ENCODE results near the gene TMEM130.

The TMEM130 gene, protein sequence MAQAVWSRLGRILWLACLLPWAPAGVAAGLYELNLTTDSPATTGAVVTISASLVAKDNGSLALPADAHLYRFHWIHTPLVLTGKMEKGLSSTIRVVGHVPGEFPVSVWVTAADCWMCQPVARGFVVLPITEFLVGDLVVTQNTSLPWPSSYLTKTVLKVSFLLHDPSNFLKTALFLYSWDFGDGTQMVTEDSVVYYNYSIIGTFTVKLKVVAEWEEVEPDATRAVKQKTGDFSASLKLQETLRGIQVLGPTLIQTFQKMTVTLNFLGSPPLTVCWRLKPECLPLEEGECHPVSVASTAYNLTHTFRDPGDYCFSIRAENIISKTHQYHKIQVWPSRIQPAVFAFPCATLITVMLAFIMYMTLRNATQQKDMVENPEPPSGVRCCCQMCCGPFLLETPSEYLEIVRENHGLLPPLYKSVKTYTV

DNA sequence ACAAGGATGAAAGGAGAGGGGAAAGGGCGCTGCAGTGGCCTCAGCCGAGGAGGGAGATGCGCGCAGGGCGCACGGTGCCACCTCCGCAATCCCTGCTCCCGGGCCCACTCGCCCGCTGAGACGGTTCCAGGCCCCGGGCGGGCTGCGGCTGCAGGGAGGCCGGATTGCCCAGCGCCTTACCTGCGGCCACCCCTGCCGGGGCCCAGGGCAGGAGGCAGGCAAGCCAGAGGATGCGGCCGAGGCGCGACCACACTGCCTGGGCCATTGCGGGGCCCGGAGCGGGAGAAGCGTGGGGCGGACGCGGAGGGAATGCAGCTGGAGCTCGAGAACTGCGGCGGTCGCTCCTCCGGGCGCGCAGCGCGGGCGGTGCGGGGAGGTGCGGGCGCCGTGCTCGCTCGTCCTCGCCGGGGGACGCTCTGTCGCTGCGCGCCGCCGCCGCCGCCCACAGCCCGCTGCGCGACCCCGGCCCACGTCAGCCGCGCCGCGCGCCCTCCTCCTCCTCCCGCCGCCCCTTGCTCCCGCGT lies at the start of gene TMEM130:
TMEM130 (minus strand) TSS at position 418 of the 524 bp plus-strand sequence; CDS start at position 265, 153 bp downstream.
- no peak for DNase-seq

DNA sequence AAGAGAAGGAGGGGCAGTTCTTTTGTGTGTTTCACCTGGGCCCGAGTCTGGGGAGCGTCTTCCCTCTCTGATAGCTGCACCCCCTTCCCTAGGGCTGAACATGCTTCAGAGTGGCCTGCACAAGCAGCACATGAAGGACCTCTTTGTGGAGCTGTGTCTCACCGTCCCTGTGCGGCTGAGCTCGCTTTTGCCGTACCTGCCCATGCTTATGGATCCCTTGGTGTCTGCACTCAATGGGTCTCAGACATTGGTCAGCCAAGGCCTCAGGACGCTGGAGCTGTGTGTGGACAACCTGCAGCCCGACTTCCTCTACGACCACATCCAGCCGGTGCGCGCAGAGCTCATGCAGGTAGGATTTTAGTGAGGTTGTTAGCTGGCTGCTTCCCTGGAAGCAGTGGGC lies 47.5 kb upstream of the TMEM130 start:
- DNase-seq: no peak

DNA sequence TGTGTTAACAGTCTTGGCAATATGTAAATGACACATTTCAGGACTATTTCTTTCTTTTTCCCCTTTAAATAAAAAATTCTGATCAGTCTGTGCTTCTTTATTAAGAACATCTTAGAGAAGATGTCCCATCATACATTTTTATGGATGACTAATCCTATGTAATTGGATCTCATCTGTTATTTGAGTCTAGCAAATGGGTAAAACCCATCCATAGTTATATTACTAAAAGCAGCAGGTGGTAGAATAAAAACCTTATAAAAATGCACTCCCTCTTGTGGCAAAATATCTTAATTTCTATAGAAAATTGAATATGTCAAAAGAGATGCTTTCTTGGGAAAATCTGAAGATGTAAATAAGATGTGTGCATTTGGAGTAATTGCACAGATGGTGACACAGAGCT lies 43.8 kb upstream of the TMEM130 start:
- DNase-seq: no peak

DNA sequence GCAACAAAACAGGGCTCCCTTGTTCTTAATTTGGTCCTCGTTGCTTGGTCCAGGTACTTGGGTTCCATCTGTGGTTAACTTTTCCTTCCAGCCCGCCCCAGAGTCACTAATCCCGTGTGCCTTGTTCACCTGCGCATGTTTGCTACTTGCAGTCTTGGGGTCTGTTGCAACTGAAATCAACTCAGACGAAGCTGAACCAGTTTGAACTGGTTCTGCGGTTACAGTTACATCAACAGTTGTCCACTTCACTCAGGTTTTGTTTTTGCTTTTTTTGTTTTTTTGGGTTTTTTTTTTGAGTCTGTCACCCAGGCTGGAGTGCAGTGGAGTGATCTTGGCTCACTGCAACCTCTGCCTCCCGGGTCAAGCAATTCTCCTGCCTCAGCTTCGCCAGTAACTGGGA lies 43.2 kb upstream of the TMEM130 start:
- DNase-seq: no peak

DNA sequence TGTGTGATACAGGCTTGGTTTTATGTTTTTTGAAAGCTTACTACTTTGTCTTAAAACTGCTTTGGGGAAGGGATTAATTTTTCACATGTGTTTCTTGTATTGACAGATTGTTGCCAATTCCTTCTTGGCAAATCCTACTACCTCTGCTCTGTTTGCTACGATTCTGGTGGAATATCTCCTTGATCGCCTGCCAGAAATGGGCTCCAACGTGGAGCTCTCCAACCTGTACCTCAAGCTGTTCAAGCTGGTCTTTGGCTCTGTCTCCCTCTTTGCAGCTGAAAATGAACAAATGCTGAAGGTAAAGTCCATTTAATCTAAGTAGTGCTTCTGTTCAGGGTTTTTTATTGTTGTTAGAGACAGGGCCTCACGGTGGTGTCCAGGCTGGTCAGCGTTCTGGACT lies 42.1 kb upstream of the TMEM130 start:
- DNase-seq: no peak

DNA sequence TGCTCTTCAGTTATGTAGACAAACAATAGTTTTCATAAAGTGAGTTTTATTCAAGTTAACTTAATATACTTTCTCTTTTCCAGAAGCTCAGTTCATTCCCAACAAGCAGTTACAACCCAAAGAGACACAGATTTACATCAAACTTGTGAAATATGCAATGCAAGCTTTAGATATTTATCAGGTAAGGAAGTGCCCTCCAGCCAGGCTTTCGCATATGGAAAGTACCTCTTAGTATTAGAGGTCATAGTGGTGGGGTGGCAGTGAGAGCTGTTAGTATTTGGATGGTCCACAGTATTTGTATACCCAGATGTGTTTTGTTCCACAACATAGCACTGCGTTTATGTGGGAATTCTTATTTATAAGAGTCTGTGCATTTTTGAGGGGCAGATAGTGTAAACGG lies 40.6 kb upstream of the TMEM130 start:
- DNase-seq: no peak

DNA sequence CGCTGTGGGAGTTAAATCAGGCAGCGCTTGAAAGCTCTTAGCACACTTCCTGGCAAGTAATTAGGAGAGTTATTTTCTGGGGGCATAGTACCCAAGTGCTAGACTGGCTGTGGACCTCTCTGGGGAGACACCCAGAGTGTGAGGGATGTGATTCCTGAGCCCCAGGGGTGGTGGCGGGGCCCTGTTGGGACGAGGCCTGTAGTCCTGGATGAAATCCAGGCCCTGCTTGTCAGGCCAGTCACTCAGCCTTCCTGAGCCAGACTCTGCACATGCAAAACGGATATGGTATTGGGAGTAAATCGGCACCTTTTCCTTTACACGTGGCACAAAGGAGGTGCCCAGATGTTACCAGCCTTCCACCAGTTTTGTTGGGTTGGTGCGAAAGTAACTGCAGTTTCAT lies 39.7 kb upstream of the TMEM130 start:
- no peak for DNase-seq

DNA sequence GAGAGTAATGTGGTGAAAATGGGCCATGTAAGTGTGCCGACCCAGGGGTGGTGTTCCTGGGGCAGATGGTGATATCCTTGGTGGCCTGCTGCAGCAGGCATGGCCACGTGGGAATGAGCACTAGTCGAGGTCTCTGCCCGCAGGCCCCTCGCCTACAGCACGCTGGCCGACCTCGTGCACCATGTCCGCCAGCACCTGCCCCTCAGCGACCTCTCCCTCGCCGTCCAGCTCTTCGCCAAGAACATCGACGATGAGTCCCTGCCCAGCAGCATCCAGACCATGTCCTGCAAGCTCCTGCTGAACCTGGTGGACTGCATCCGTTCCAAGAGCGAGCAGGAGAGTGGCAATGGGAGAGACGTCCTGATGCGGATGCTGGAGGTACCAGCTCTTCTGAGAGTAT lies 38.8 kb upstream of the TMEM130 start:
- no peak for DNase-seq

DNA sequence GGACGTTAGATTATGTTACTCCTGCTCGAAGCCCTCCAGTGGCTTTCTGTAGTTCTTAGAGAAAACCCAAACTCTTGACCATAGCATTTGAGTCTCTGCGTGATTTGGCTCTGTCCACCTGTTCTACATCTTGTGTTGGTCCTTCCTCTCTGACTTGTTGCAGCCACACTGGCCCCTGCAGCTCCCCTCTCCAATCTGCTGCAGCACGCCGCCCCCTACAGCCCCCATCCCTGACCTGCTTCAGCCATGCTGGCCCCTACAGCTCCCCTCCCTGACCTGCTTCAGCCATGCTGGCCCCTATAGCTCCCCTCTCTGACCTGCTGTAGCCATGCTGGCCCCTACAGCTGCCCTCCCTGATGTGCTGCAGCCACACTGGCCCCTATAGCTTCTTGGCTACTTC lies 37.8 kb upstream of the TMEM130 start:
- DNase-seq: no peak

DNA sequence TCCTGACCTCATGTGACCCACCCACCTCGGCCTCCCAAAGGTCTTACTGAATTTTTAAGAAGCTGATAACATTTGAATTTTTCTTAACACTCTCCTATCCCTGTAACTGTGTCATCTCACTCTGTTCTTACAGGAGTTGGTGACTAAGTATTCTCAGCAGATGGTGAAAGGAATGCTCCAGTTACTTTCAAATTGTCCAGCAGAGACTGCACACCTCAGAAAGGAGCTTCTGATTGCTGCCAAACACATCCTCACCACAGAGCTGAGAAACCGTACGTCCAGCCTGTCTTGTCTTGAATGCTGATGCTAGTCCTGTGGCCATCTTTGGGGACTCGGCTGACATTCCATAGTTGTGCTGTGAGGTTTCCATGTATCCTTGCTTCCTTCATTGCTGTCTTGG lies 33.4 kb upstream of the TMEM130 start:
- no peak for DNase-seq

DNA sequence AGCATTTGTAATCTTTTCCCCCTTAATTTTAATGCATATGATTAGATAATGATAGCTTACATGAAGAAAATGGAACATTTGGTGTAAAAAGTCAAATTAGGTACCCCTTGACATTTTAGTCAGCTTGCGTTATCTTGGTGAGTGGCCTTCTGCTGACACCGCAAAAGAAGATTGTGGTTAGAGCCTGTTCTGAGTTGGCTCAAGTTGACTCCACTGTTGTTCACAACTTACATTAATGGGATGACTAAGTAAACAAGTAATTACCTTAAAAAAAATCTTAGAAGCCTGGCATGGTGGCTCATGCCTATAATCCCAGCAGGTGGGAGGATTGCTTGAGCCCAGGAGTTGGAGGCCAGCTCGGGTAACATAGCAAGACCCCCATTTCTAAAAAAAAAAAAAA lies 32.7 kb upstream of the TMEM130 start:
- no peak for DNase-seq

DNA sequence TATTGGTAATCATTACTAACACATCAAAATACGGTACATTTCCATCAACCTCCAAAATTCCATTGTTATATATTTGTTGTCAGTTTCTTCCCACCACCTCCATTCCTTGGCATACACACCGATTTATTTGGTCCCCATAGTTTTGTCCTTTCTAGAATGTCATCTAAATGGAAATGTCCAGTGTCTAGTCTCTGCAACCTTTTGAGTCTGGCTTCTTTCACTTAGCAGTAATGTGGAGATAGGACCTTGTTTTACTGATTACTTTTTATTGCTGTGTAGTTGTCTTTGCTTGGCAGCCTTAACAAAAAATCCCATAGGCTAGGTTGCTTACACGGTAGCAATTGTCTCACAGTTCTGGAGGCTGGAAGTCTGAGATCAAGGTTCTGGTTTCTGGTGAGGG lies 31.0 kb upstream of the TMEM130 start:
- DNase-seq: no peak

DNA sequence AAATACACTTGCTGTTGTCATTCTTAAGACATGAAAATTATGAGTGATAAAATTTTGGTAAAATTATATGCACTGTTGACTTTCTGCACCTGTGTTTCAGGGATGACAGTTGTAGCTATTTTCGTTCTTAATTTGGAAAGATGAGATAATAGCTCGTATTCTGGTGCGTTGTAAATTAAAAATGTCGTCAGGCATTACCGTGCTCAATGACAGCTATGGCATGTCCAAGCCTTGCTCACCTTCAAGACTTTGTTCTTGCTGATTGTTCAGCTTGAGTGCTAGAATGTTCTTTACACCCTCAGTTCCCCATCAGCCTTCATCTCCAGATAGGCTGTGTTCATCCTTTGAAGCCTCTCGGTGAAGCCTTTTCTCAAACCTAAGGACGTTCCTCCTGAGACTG lies 30.0 kb upstream of the TMEM130 start:
- no peak for DNase-seq

DNA sequence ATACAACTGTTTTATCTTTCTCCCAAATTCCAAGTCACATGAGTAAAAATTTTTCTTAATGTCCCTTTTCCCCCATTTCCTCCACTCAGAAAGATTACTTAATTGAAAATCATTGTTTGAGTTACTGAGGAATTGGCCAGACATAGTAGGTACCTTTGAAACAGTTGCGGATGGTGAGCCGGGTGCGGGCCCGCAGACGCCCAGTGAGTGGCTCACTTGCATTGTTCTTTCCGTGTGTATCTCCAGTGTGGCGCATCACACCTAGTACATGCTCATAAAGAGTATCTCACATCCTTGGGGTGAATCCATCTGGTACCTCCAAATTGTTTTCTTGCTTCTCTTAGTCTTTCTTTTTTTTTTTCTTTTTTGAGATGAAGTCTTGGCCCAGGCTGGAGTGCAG lies 22.8 kb upstream of the TMEM130 start:
- DNase-seq: no peak

DNA sequence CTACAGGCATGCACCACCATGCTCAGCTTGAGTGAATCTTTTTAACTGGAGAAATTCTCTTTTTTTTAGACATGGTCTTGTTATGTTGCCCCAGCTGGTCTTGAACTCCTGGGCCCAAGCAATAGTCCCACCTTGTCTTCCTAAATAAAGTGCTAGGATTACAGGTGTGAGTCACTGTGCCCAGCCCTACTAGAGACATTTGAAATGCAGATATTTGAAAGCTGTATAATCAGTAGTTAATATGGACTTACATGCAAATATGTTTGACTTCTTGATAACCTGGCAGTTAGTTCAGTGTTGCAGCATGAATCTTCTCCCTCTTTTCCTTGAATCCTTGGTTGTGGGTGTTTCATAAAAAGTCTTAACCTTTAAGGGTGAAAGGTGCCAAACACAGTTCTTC lies 17.2 kb upstream of the TMEM130 start:
- DNase-seq: no peak

DNA sequence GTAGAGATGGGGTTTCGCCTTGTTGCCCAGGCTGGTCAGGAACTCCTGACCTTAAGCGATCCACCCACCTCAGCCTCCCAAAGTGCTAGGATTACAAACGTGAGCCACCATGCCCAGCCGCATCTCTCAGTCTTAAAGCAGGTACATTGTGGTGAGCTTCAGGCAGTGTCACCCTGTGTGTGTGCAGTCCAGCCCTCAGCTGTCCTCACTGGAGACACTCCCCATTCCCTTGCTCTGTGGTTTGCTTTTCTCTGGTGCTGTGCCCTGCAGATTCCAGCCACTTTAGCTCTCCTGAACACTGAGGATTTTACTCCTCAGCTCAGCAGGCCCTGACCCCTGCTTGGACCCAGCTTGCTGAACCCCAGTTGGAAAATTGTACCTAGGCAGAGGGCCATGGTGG lies 14.6 kb upstream of the TMEM130 start:
- no peak for DNase-seq

DNA sequence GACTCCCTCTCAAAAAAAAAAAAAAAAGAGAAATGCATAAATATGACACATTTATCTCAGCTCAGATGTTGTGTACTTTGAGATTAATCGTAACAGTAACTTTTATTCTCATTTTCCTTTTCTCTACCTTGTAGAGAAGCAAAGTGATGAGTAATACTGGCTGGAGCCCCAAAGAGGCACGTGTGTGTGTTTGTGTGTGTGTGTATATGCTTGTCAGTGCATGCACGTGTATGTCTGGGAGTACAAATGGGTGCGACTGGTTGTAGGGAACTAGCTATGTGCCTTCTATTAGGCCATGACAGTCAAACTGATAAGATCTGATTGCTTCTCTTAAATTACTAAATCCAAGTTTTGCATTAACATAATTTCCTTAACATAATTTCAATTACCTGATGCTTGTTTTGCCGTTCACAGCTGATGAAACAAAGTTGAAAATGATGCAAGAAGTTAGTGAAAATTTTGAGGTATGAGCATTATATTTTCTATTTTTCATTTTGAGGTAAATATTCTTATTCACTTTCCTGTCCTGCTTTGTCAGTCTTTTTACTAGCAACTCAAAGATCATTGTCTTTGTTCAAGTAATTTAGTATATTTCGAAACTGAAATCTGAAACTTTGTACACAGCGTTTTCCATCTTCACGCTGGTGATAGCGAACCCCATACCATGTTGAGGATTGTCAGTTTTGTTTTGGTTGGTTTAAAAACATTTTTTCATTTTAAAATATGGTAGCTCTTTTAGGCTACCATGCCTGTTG lies 11.9 kb upstream of the TMEM130 start:
- no peak for DNase-seq

DNA sequence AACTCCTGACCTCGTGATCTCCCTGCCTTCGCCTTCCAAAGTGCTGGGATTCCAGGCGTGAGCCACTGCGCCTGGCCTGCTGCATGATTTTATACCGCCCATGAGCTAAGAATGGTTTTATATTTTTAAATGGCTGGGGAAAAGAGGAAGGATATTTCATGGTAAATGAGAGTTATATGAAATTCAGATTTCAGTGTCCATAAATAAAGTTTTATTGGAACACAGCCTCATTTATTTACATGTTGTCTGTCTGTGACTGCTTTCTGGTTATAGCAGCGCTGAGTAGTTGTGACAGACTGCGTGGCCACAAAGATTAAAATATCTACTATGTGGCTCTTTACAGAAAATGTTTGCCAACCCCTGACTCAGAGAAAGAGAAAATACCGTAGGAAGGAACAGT lies 10.7 kb upstream of the TMEM130 start:
- no peak for DNase-seq

DNA sequence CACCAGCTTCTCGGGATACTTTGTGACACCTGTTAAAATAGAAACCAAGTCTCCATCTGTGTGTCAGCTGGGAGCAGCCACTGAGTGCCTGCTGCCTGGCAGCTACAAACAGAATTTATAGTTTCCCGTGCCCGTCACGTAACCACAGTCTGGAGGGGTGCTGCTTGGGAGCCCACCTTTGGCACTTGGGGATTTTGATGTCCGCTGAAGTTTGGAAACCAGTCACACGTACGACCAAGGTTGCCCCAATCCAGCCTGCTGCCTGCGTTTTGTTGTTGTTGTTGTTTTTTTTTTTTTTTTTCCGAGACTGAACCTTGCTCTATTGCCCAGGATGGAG lies 10.1 kb upstream of the TMEM130 start:
- no peak for DNase-seq

DNA sequence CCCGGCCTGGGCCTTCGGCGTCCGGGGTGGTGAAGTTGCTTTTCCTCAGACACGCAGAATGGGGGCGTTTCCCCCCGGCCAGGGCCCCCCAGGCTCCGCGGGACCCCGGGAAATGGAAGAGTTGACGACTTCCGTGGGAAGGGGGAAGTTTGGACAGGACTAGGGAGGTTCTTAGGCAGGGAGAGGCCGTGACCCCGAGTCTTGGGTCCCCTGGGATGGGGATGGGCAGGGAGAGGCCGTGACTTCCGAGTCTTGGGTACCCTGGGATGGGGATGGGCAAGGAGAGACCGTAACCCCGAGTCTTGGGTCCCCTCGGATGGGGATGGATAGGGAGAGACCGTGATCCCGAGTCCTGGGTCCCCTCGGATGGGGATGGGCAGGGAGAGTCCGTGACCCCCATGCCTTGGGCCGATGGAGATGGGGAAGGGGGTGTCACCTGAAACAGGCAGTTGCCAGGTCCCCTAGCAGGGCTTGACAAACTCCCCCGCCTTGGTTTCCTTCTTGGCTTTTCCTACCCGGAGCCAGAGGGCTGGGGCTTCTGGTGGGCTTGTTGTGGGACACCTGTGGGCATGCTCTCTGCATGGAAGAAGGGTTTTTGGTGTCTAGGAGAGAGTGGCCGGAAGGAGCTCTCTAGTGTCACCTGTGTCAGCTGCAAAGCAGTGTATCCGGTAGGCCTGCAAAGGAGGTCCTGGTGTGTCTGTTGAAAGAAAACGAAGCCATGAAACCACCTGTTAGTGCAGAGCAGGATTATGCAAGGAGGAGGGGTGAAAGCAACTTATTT lies 9.6 kb upstream of the TMEM130 start:
- DNase-seq: no peak

DNA sequence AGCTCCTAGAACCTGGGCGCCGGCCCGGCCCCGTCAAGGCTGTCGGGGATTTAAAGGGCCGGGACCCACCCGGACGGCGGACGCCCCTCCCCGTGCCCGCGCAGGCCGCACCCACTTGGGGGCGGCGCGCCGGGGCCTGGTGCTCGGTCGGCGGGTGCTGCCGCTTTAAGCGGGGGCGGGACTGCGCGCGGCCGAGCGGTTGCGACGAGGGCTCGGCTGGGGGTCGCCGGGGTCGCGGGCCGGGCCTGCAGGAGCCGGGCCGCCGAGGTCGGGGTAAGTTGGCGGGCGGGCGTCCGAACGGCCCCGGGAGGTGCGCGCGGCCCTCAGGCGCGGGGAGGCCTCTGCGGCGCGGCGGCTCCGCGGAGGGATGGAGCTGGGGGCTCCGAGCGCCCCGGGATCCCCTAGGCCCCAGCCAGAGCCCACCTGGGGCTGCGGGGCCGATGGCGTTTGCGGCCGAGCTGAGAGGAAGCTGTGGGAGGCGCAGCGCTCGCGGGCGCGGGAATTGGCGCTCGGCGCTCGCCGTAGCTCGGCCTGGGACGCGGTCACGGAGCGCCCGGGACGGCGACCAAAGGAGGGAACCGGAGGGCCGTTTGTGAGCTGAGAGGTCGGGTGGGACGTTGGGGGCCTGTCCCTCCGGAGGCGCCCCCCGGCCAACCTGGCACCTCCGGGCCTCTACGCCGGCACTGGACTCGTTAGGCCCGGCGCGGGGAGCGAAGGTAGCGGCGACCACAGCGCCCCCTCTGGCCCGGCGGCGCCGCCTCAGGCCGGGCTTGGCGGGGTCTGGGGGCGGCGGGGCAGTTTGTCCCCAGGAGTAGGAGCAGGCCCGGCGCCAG lies 8.8 kb upstream of the TMEM130 start, which contains the start of gene TRRAP:
TRRAP (plus strand) TSS at position 168 of the 833 bp plus-strand sequence. CDS start 2,619 bp downstream, outside the sequence.
- peak; percentile 43 for DNase-seq

DNA sequence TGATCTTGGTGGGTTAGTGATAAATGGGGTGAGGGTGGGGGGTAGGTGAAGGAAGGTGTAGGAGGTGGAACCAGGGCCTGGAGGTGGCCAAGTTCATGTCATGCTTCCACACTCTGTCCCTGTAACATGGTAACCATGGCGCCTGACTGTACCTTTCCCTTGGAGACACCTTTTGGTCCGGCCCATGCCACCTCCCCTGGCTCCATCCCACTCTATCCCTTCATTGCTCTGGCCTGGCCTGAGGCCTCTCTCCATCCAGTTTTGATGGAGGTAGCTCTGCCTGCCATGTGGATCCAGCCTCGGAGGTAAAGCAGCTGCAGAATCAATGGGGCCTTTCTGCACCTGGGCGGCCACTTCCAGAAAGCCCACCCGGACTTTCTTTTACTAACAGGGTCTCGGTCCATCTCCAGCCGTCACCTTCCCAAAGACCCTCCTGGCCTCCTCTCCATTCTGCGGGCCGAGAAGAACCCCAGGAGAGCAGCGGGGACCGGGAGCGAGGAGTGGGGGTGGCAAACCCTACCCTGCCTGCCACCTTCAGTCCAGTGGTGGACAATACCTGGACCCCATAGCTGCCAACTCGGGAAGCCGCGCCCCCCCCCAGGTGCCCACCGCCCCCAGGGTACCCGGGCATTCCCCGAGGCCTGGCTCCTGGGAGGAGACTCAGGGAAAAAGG lies 8.0 kb upstream of the TMEM130 start:
- DNase-seq: no peak

Measured in NCI-H748 treated with DMSO at 0.1 percent for 48 hours (cell line).